ENCODE data around the gene LIN9. TPM values are rescaled to one million over a fixed set of nuclear protein-coding genes. Genes with fewer than 3 reads are reported as not detected.
A peak's percentile ranks its signal among the peaks of the same experiment; 100 is the strongest.

Gene LIN9
- total and polyA plus RNA-seq, 7 donors, result 2.4 to 5.4 (median 3.1) TPM

GRCh38 chr1:226314055-226314454 lies 5.1 kb upstream of the LIN9 start:
- no peak for DNase-seq
- Histone ChIP-seq H3K4me3 (no peak overlapping the region), H3K9me3 (no peaks in the 10 kb centered on the region), H3K36me3 (no peaks in the 10 kb centered on the region), H3K27ac (no peak overlapping the region), H3K4me1 (peaks cover 0 to 10% (median 6%) of the 10 kb centered on the region in 4 donors), H3K27me3 (no peaks in the 10 kb centered on the region)
- no peak for TF ChIP-seq POLR2AphosphoS5 (IDR thresholded peaks at IDR 0.05)
- intact Hi-C loops (cut with DNase I), result no loop called here

- no peak for TF ChIP-seq EP300 (IDR thresholded peaks at IDR 0.05)
- no peak for TF ChIP-seq POLR2AphosphoS5 (IDR thresholded peaks at IDR 0.05)
- TF ChIP-seq POLR2A (IDR thresholded peaks at IDR 0.05), result no peak
- Histone ChIP-seq H3K27ac (no peak overlapping the region), H3K4me1 (peaks cover 0 to 18% (median 11%) of the 10 kb centered on the region in 4 donors), H3K9me3 (no peaks in the 10 kb centered on the region), H3K4me3 (no peak overlapping the region), H3K27me3 (no peaks in the 10 kb centered on the region), H3K36me3 (no peaks in the 10 kb centered on the region)
- no peak for DNase-seq
- intact Hi-C loops (cut with DNase I), result no loop called here
- 80 to 94% methylated on average over 2 of the region's 2 CpGs for WGBS, 2 donors
These were observed 3.1 kb upstream of the LIN9 start for GRCh38 chr1:226312065-226312464.

- Histone ChIP-seq H3K4me3 (no peak overlapping the region), H3K27me3 (no peaks in the 10 kb centered on the region), H3K27ac (no peak overlapping the region), H3K36me3 (no peaks in the 10 kb centered on the region), H3K9me3 (no peaks in the 10 kb centered on the region), H3K4me1 (peaks cover 0 to 18% (median 11%) of the 10 kb centered on the region in 4 donors)
- no peak for DNase-seq
- WGBS, 2 donors, result 96 to 97% methylated on average over 7 of the region's 7 CpGs
- TF ChIP-seq EP300 (IDR thresholded peaks at IDR 0.05) (no peak), POLR2A (IDR thresholded peaks at IDR 0.05) (no peak), CTCF (IDR thresholded peaks at IDR 0.05) (no peak), POLR2AphosphoS5 (IDR thresholded peaks at IDR 0.05) (no peak)
- intact Hi-C loops (cut with DNase I), result no loop called here
These were observed 2.4 kb upstream of the LIN9 start for GRCh38 chr1:226311376-226311775.

- no peaks in the 10 kb centered on the region for H3K27me3 ChIP-seq
- H3K9me3 ChIP-seq, result no peaks in the 10 kb centered on the region
- DNase-seq, result no peak
- no peaks in the 10 kb centered on the region for H3K36me3 ChIP-seq
- intact Hi-C loops (cut with DNase I), result no loop called here
- H3K27ac ChIP-seq, result no peak overlapping the region
- no peak for TF ChIP-seq POLR2A (IDR thresholded peaks at IDR 0.05)
- TF ChIP-seq EP300 (IDR thresholded peaks at IDR 0.05), result no peak
- TF ChIP-seq POLR2AphosphoS5 (IDR thresholded peaks at IDR 0.05), result no peak
- TF ChIP-seq CTCF (IDR thresholded peaks at IDR 0.05), result no peak
- peaks cover 0 to 18% (median 11%) of the 10 kb centered on the region in 4 donors for H3K4me1 ChIP-seq
- whole genome bisulfite sequencing, 2 donors, result 35 to 77% methylated on average over 2 of the region's 2 CpGs
- H3K4me3 ChIP-seq, result no peak overlapping the region
These were observed 1.8 kb upstream of the LIN9 start for GRCh38 chr1:226310637-226311195.

- H3K4me3 ChIP-seq, result no peak overlapping the region
- no peak for TF ChIP-seq CTCF (IDR thresholded peaks at IDR 0.05)
- TF ChIP-seq EP300 (IDR thresholded peaks at IDR 0.05), result no peak
These were observed 1.2 kb upstream of the LIN9 start for GRCh38 chr1:226310245-226310540.

More at GRCh38 chr1:226310245-226310540, 1.2 kb upstream of the LIN9 start:
- 61 to 77% methylated on average over 5 of the region's 5 CpGs for WGBS, 2 donors
- no peaks in the 10 kb centered on the region for H3K9me3 ChIP-seq
- H3K27me3 ChIP-seq, result no peaks in the 10 kb centered on the region
- H3K27ac ChIP-seq, result peak overlapping the region in 3 of 4 donors; percentile 76 to 84 (median 78)
- intact Hi-C loops (cut with DNase I), result no loop called here
- no peak for DNase-seq
- H3K4me1 ChIP-seq, result peaks cover 0 to 18% (median 11%) of the 10 kb centered on the region in 4 donors
- H3K36me3 ChIP-seq, result no peaks in the 10 kb centered on the region

All from sigmoid colon (tissue), 7 donors.